Measurements from ENCODE around the gene KIF5A.

KIF5A gene

GRCh38 chr12:57632073-57632957 is 82.5 kb downstream of the KIF5A start:
- Histone ChIP-seq H3K36me3 (ENCODE audit: control insufficient read depth, insufficient read depth, low read length) (no peaks in the 10 kb centered on the region), H3K9ac (ENCODE audit: low read depth, low read length) (no peak overlapping the region), H3K27ac (ENCODE audit: low read depth, low read length) (no peak overlapping the region), H3K27me3 (ENCODE audit: control insufficient read depth, insufficient read depth, low read length) (peaks cover 78% of the 10 kb centered on the region), H3K4me1 (ENCODE audit: control insufficient read depth, insufficient read depth, low read length) (peaks cover 15% of the 10 kb centered on the region), H3K4me3 (ENCODE audit: low read depth, low read length) (peak overlapping the region; percentile 62), H3K9me3 (ENCODE audit: control insufficient read depth, insufficient read depth, low read length) (no peaks in the 10 kb centered on the region)

GRCh38 chr12:57632958-57633840 is 83.4 kb downstream of the KIF5A start, which contains the start of gene B4GALNT1:
Gene B4GALNT1, minus strand, starts transcription at chr12:57633201. Its CDS starts 1,069 bp downstream, at chr12:57632132.
- Histone ChIP-seq H3K27me3 (ENCODE audit: control insufficient read depth, insufficient read depth, low read length) (peaks cover 70% of the 10 kb centered on the region), H3K27ac (ENCODE audit: low read depth, low read length) (no peak within 1 kb of the TSS), H3K36me3 (ENCODE audit: control insufficient read depth, insufficient read depth, low read length) (no peaks in the 10 kb centered on the region), H3K9me3 (ENCODE audit: control insufficient read depth, insufficient read depth, low read length) (no peaks in the 10 kb centered on the region), H3K4me3 (ENCODE audit: low read depth, low read length) (peak within 1 kb of the TSS; percentile 62), H3K4me1 (ENCODE audit: control insufficient read depth, insufficient read depth, low read length) (peaks cover 8% of the 10 kb centered on the region), H3K9ac (ENCODE audit: low read depth, low read length) (no peak within 1 kb of the TSS)

Measured in HUES48 (cell line).